WTC11 (cell line): ENCODE data around the gene ITPR2. TPM values are rescaled to one million over a fixed set of nuclear protein-coding genes. Genes with fewer than 3 reads are reported as not detected.

Experiments used
- ATAC-seq: fragments of 200-7000 bp; cut with Tn5 transposase; 2 replicates; pipeline ENCODE4 v1.10.0; 2021; ENCODE audit warnings: mild to moderate bottlenecking, moderate library complexity
- CTCF ChIA-PET: fragments of 300-600 bp; sonication (Branson Sonifier 250); formaldehyde crosslinking; loops from one replicate; lab custom pipeline; 2021; ENCODE audit warnings: antibody characterized with exemption; lab: Charles Lee
- POLR2A ChIA-PET: fragments of 350-600 bp; sonication (Branson Sonifier 250); formaldehyde crosslinking; loops from one replicate; lab custom pipeline; 2021; ENCODE audit warnings: antibody characterized with exemption; lab: Charles Lee
- DNase-seq: peaks from one replicate; pipeline ENCODE4 v3.0.0; 2021; ENCODE audit warnings: low spot score
- H3K27ac Mint-ChIP-seq: 2 replicates; pipeline ENCODE4 v1.8.0; 2021; ENCODE audit warnings: mixed read lengths
- H3K27me3 Mint-ChIP-seq: 2 replicates; pipeline ENCODE4 v1.8.0; 2021; ENCODE audit warnings: low read depth, mild to moderate bottlenecking, moderate library complexity, mixed read lengths
- H3K36me3 Mint-ChIP-seq: 2 replicates; pipeline ENCODE4 v1.8.0; 2021; ENCODE audit warnings: mixed read lengths
- H3K4me1 Mint-ChIP-seq: 2 replicates; pipeline ENCODE4 v1.8.0; 2022; ENCODE audit warnings: mixed read lengths
- H3K4me3 Mint-ChIP-seq: 2 replicates; pipeline ENCODE4 v1.8.0; 2021; ENCODE audit warnings: mild to moderate bottlenecking, moderate library complexity, mixed read lengths
- H3K9me3 Mint-ChIP-seq: 2 replicates; pipeline ENCODE4 v1.8.0; 2021; ENCODE audit warnings: mixed read lengths
- ATF2 ChIP-seq: sonication (generic); formaldehyde crosslinking; IDR thresholded peaks from 2 replicates; pipeline ENCODE4 v1.8.1; 2022; ENCODE audit warnings: low read depth, missing genetic modification reagents, borderline replicate concordance
- E2F1 ChIP-seq: sonication (generic); formaldehyde crosslinking; IDR thresholded peaks from 2 replicates; pipeline ENCODE4 v1.8.0; 2022; ENCODE audit warnings: mild to moderate bottlenecking, missing genetic modification reagents
- EMX1 ChIP-seq: fragments of 250-450 bp; sonication (Bioruptor Pico); IDR thresholded peaks from 2 replicates; pipeline ENCODE4 v1.8.0; 2021; ENCODE audit warnings: mild to moderate bottlenecking
- ETV6 ChIP-seq: sonication (generic); formaldehyde crosslinking; IDR thresholded peaks from 2 replicates; pipeline ENCODE4 v1.8.1; 2022; ENCODE audit warnings: mild to moderate bottlenecking, missing genetic modification reagents
- FOXJ3 ChIP-seq: sonication (generic); formaldehyde crosslinking; IDR thresholded peaks from 2 replicates; pipeline ENCODE4 v1.9.0; 2021; ENCODE audit warnings: missing genetic modification reagents, mild to moderate bottlenecking, borderline replicate concordance
- FOXK1 ChIP-seq: sonication (generic); formaldehyde crosslinking; IDR thresholded peaks from 2 replicates; pipeline ENCODE4 v1.8.0; 2022; ENCODE audit warnings: mild to moderate bottlenecking, moderate library complexity, missing genetic modification reagents
- GRHL2 ChIP-seq: fragments of 250-450 bp; sonication (Bioruptor Pico); IDR thresholded peaks from 2 replicates; pipeline ENCODE4 v1.8.0; 2022; ENCODE audit warnings: mild to moderate bottlenecking, moderate library complexity; ENCODE audit not compliant: insufficient replicate concordance, severe bottlenecking
- JUN ChIP-seq: sonication (generic); formaldehyde crosslinking; IDR thresholded peaks from 2 replicates; pipeline ENCODE4 v1.8.0; 2023; ENCODE audit warnings: mild to moderate bottlenecking, missing genetic modification reagents
- PRRX2 ChIP-seq: fragments of 250-450 bp; sonication (Bioruptor Pico); IDR thresholded peaks from 2 replicates; pipeline ENCODE4 v1.8.0; 2021; ENCODE audit warnings: mild to moderate bottlenecking
- SMAD4 ChIP-seq: sonication (generic); formaldehyde crosslinking; IDR thresholded peaks from 2 replicates; pipeline ENCODE4 v1.8.0; 2022; ENCODE audit warnings: mild to moderate bottlenecking, missing genetic modification reagents
- SP1 ChIP-seq: sonication (generic); formaldehyde crosslinking; conservative IDR thresholded peaks from 2 replicates; pipeline ENCODE4 v1.8.1; 2022; ENCODE audit warnings: missing genetic modification reagents
- STAT6 ChIP-seq: sonication (generic); formaldehyde crosslinking; conservative IDR thresholded peaks from 2 replicates; pipeline ENCODE4 v1.8.1; 2023; ENCODE audit warnings: mild to moderate bottlenecking, low read depth, missing genetic modification reagents, moderate library complexity
- TCF7 ChIP-seq: sonication (generic); formaldehyde crosslinking; IDR thresholded peaks from 2 replicates; pipeline ENCODE4 v1.8.0; 2022; ENCODE audit warnings: mild to moderate bottlenecking, low read depth, missing genetic modification reagents, moderate library complexity
- TEAD4 ChIP-seq: sonication (generic); formaldehyde crosslinking; IDR thresholded peaks from 2 replicates; pipeline ENCODE4 v1.8.0; 2022; ENCODE audit warnings: mild to moderate bottlenecking, missing genetic modification reagents
- ZMAT4 ChIP-seq: fragments of 250-450 bp; sonication (Bioruptor Pico); IDR thresholded peaks from 2 replicates; pipeline ENCODE4 v1.9.0; 2021; ENCODE audit warnings: mild to moderate bottlenecking
- ZNF138 ChIP-seq: sonication (generic); formaldehyde crosslinking; conservative IDR thresholded peaks from 2 replicates; pipeline ENCODE4 v1.8.1; 2022; ENCODE audit warnings: mild to moderate bottlenecking, moderate library complexity, missing genetic modification reagents
- ZNF219 ChIP-seq: sonication (generic); formaldehyde crosslinking; IDR thresholded peaks from 2 replicates; pipeline ENCODE4 v1.8.0; 2023; ENCODE audit warnings: missing genetic modification reagents, mild to moderate bottlenecking, borderline replicate concordance
- ZNF396 ChIP-seq: fragments of 250-450 bp; sonication (Bioruptor Pico); IDR thresholded peaks from 2 replicates; pipeline ENCODE4 v1.8.0; 2021; ENCODE audit warnings: mild to moderate bottlenecking, moderate library complexity, borderline replicate concordance
- total RNA-seq: library from RNA; stranded (reverse); gene quantifications from 3 replicates; pipeline ENCODE4 v1.2.3, GENCODE V29; 2021
- TF ChIP-seq, protein P1 (sequence below): sonication (generic); formaldehyde crosslinking; IDR thresholded peaks from 2 replicates; pipeline ENCODE4 v1.8.1; 2022; ENCODE audit warnings: mild to moderate bottlenecking, moderate library complexity, missing genetic modification reagents
- TF ChIP-seq, protein P2 (sequence below): sonication (generic); formaldehyde crosslinking; IDR thresholded peaks from 2 replicates; pipeline ENCODE4 v1.8.0; 2022; ENCODE audit warnings: mild to moderate bottlenecking, missing genetic modification reagents
- TF ChIP-seq, protein P3 (sequence below): sonication (generic); formaldehyde crosslinking; conservative IDR thresholded peaks from 2 replicates; pipeline ENCODE4 v1.8.1; 2022; ENCODE audit warnings: mild to moderate bottlenecking, missing genetic modification reagents
- TF ChIP-seq, protein P4 (sequence below): fragments of 200-600 bp; IDR thresholded peaks from 2 replicates; pipeline ENCODE4 v1.8.0; 2022; ENCODE audit warnings: antibody characterized with exemption
- TF ChIP-seq, protein P5 (sequence below): sonication (generic); formaldehyde crosslinking; IDR thresholded peaks from 2 replicates; pipeline ENCODE4 v1.8.1; 2023; ENCODE audit warnings: mild to moderate bottlenecking, missing genetic modification reagents, moderate library complexity
- TF ChIP-seq, protein P6 (sequence below): sonication (generic); formaldehyde crosslinking; IDR thresholded peaks from 2 replicates; pipeline ENCODE4 v1.8.1; 2022; ENCODE audit warnings: mild to moderate bottlenecking, missing genetic modification reagents, moderate library complexity, borderline replicate concordance

The ITPR2 gene
- total RNA-seq, 1 experiment from 2014 or later = 50.7 TPM

- ATAC-seq = no peak
- ChIA-PET CTCF (interaction anchor here (2.8 kb wide), 1 partner anchor 9 kb away, joined by 20 read pairs; no protein-coding TSS in a partner anchor), POLR2A (no interaction called here)
- peaks cover 28% of the 10 kb centered on the region for H3K4me1 Mint-ChIP-seq
- peaks cover 6% of the 10 kb centered on the region for H3K9me3 Mint-ChIP-seq
- H3K27me3 Mint-ChIP-seq = no peaks in the 10 kb centered on the region
- H3K36me3 Mint-ChIP-seq = peaks cover 23% of the 10 kb centered on the region
- no peak for TF ChIP-seq EMX1 (CRISPR knock-in tag)
- TF ChIP-seq, protein P1, sequence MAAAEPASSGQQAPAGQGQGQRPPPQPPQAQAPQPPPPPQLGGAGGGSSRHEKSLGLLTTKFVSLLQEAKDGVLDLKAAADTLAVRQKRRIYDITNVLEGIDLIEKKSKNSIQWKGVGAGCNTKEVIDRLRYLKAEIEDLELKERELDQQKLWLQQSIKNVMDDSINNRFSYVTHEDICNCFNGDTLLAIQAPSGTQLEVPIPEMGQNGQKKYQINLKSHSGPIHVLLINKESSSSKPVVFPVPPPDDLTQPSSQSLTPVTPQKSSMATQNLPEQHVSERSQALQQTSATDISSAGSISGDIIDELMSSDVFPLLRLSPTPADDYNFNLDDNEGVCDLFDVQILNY = no peak
- TF ChIP-seq, protein P2, sequence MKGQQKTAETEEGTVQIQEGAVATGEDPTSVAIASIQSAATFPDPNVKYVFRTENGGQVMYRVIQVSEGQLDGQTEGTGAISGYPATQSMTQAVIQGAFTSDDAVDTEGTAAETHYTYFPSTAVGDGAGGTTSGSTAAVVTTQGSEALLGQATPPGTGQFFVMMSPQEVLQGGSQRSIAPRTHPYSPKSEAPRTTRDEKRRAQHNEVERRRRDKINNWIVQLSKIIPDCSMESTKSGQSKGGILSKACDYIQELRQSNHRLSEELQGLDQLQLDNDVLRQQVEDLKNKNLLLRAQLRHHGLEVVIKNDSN (CRISPR knock-in tag) = no peak
- TF ChIP-seq E2F1 = no peak
- TF ChIP-seq, protein P3, sequence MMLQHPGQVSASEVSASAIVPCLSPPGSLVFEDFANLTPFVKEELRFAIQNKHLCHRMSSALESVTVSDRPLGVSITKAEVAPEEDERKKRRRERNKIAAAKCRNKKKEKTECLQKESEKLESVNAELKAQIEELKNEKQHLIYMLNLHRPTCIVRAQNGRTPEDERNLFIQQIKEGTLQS (CRISPR knock-in tag) = no peak
- TF ChIP-seq SMAD4 = no peak
- TF ChIP-seq ZNF138 (CRISPR knock-in tag) = no peak
- no peak for TF ChIP-seq ETV6 (CRISPR knock-in tag)
- TF ChIP-seq JUN (CRISPR knock-in tag) = no peak
- no peak overlapping the region for H3K4me3 Mint-ChIP-seq
- no peak overlapping the region for H3K27ac Mint-ChIP-seq
- DNase-seq = no peak
Measured at GRCh38 chr12:26711072-26711471, 121.9 kb downstream of the ITPR2 start.

- POLR2A ChIA-PET = no interaction called here
- H3K9me3 Mint-ChIP-seq = peaks cover 6% of the 10 kb centered on the region
Measured at GRCh38 chr12:26705851-26706250, 127.1 kb downstream of the ITPR2 start.

More at GRCh38 chr12:26705851-26706250, 127.1 kb downstream of the ITPR2 start:
- peaks cover 11% of the 10 kb centered on the region for H3K36me3 Mint-ChIP-seq
- ATAC-seq = no peak
- peaks cover 21% of the 10 kb centered on the region for H3K4me1 Mint-ChIP-seq
- no peaks in the 10 kb centered on the region for H3K27me3 Mint-ChIP-seq
- no peak overlapping the region for H3K4me3 Mint-ChIP-seq
- no peak for DNase-seq
- H3K27ac Mint-ChIP-seq = no peak overlapping the region
- no peak for TF ChIP-seq TEAD4
- TF ChIP-seq STAT6 (CRISPR knock-in tag) = no peak
- TF ChIP-seq, protein P4, sequence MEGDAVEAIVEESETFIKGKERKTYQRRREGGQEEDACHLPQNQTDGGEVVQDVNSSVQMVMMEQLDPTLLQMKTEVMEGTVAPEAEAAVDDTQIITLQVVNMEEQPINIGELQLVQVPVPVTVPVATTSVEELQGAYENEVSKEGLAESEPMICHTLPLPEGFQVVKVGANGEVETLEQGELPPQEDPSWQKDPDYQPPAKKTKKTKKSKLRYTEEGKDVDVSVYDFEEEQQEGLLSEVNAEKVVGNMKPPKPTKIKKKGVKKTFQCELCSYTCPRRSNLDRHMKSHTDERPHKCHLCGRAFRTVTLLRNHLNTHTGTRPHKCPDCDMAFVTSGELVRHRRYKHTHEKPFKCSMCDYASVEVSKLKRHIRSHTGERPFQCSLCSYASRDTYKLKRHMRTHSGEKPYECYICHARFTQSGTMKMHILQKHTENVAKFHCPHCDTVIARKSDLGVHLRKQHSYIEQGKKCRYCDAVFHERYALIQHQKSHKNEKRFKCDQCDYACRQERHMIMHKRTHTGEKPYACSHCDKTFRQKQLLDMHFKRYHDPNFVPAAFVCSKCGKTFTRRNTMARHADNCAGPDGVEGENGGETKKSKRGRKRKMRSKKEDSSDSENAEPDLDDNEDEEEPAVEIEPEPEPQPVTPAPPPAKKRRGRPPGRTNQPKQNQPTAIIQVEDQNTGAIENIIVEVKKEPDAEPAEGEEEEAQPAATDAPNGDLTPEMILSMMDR = no peak
- TF ChIP-seq TCF7 (CRISPR knock-in tag) = no peak
- TF ChIP-seq, protein P5, sequence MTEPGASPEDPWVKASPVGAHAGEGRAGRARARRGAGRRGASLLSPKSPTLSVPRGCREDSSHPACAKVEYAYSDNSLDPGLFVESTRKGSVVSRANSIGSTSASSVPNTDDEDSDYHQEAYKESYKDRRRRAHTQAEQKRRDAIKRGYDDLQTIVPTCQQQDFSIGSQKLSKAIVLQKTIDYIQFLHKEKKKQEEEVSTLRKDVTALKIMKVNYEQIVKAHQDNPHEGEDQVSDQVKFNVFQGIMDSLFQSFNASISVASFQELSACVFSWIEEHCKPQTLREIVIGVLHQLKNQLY (CRISPR knock-in tag) = no peak
- TF ChIP-seq, protein P6, sequence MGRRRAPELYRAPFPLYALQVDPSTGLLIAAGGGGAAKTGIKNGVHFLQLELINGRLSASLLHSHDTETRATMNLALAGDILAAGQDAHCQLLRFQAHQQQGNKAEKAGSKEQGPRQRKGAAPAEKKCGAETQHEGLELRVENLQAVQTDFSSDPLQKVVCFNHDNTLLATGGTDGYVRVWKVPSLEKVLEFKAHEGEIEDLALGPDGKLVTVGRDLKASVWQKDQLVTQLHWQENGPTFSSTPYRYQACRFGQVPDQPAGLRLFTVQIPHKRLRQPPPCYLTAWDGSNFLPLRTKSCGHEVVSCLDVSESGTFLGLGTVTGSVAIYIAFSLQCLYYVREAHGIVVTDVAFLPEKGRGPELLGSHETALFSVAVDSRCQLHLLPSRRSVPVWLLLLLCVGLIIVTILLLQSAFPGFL (CRISPR knock-in tag) = no peak
- no peak for TF ChIP-seq FOXJ3
- TF ChIP-seq ATF2 = no peak
- no peak for TF ChIP-seq ZNF219 (CRISPR knock-in tag)
- no peak for TF ChIP-seq FOXK1 (CRISPR knock-in tag)
- TF ChIP-seq ZNF396 = no peak
- TF ChIP-seq SP1 (CRISPR knock-in tag) = no peak
- TF ChIP-seq GRHL2 = no peak
- no peak for TF ChIP-seq PRRX2
- TF ChIP-seq ZMAT4 = no peak
- CTCF ChIA-PET = interaction anchor here (1.0 kb wide), 1 partner anchor 179 kb away, joined by 3 read pairs; no protein-coding TSS in a partner anchor
